HG02840 (cell line): Measurements from ENCODE around the gene GFOD1.

ENCODE experiments used
- ATAC-seq: cut with Tn5 transposase; IDR thresholded peaks from one replicate; pipeline ENCODE4 v1.9.1; 2021; ENCODE audit warnings: mild to moderate bottlenecking, moderate library complexity, moderate number of reproducible peaks; ENCODE audit not compliant: unreplicated experiment, low FRiP score

Gene GFOD1

DNA sequence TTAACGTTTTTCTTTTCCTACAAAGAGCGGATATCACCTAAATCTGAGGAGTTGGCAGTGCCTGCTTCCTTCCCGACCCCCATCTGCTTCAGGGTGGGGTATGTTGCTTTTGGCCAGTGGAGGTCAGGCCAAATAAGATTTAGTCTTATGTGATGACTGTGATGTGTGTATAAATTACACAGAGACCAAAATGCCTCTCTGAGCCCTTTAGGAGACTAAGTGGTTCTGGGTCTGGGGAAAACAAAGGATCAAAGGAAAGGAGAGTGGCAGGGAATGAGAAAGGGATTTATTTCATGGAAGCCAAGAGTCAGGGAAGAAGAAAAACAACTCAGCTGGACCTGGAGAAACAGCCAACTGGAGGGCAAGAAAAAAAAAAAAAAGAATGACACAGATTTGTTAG is 120.0 kb downstream of the GFOD1 start:
- no peak for ATAC-seq

DNA sequence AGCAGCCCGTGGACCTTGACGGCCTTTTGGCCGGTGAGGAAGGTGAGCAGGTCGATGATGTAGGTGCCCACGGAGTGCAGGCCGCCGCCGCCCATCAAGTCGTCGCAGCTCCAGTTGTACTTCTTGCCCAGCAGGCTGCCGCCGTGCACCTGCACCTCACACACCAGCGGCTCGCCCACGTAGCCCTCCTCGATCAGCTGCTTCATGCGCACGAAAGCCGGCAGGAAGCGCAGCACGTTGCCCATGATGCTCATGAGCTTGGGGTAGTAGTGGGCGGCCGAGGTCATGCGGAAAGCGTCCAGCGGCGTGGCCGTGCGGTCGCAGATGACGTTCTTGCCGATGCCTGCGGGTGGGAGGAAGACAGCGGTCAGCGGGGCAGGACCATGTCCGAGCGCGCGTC is 122.1 kb downstream of the GFOD1 start:
- no peak for ATAC-seq

DNA sequence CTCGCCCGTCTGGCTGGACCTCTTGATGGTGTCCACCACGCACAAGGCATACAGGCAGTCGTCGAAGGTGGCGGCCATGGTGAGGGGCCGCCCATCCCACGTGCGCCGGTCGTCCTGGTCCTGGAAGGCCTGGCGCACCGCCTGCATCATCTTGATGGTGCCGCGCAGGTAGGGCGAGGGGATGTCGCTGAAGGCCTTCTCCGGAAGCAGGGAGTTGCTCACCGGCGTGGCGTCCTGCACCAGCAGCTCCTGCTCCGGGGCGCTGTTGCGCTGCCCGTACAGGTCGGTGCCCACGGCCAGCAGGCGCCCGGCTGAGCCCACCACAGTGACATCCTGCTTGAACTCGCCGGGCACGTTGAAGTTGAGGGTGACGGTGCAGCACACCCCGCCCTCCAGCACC is 122.6 kb downstream of the GFOD1 start:
- no peak for ATAC-seq

DNA sequence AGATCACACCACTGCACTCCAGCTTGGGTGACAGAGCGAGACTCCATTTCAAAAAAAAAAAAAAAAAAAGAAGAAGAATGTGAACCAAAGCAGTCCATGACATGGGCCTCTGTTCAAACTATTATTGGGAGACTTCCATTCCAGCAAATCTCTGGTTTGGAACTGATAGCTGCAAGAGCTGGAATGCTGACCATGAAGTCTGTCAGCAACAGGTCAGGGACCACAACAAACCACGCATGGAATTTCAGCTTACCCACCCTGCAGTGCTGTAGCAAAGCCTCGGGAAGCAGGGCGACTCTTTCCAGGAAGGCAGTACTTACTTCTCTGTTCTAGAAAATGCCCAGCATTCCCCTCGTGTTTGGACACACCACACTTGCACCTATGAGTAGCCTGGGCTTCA is 125.0 kb downstream of the GFOD1 start:
- ATAC-seq: no peak

DNA sequence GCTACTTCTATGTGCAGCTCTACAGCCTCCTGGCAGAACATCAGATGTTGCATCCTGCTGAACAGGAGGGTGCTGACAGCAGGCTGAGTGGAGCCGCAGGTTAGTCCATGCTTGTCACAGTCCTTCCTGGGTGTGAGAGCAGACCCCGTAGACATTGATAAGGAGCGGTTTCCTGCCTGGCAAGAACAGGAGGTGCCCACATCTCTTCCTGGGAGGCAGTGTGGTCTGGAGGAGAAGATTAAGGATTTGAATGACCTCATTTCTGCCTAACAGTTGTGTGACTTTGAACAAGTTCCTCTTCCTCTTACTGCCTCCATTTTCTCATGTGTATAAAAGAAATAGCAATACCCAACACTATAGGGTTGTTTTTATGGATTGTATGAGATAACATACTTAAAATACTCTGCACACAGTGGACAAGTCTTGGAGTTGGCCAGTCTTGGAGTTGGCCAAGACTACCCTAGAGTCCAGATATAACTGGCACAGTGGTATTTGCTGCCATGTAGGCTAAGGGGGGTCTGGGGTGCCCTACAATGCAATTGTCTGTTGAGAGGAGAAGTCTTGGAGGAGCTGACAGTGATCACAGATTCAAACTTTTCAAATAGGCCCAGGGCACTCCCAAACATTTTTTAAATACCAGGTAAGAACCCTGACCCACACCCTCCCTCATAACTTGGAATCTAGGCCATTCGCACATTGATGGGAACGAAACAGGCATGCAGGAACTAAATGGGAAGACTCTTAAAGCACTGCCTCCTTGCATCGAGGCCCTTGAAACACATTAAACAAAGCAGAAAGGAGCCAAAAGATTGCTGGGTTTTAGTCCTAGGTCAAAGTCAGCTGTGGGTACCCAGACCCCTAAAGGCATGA is 126.5 kb downstream of the GFOD1 start:
- no peak for ATAC-seq

DNA sequence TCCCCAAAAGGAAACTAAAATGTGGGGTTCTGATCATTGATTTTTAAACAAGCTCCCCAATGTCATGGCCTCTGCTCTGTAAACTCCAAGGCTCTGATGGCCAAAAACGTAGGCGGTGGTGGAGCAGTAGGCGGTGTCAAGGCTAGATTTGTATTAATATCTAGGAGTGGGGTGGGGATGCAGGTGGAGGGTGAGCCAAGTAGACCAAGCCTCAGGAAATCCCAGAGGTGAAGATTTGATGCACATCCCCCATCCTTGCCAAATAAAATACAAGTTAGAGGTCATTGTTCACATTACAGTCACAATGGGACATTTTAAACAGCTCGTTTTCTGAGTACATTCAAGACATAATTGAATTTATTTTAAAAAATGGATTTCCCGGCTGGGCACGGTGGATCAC is 128.1 kb downstream of the GFOD1 start:
- no peak for ATAC-seq

DNA sequence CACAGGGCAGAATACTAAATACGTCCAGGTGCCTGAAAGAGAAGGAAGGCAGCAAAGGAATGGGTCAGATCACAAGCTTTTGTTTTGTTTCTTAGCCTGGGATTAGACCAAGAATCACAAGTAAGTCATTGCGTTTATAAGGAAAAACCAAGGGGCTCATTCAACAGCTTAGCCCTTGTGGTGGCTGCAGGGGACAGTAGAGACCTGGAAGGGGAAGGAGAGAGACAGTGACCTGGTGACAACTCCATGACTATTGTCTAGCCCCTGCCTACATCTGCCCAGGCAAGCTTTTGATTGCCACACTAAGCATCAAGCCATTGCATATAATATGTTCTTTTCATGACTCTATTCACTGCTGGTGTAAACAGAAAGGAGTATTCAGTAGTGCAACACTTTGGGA is 128.9 kb downstream of the GFOD1 start:
- no peak for ATAC-seq

DNA sequence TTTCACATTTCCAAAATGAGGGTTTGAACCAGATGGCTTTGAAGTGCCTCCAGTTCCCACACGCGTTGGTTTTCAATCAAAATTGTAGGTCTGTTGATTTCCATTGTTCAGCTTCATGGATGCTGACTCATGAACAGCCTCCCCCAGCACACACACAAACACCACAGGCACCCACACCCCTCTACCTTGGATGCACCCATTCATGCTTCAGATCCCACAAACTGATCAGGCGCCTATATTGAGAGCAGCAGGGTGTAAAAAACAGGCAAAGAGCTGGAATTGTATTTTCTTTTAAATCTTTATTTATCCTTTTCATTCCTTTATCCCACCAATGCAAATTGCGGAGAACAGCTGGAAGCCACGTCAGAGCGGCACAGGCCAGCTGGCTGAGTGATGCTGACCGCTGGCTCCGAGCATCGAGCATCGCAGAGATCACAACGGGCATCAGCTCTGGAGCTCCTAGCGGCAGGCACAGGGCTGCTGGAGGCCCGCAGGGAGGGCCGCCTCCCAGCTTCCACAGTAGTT is 129.8 kb downstream of the GFOD1 start:
- no peak for ATAC-seq

DNA sequence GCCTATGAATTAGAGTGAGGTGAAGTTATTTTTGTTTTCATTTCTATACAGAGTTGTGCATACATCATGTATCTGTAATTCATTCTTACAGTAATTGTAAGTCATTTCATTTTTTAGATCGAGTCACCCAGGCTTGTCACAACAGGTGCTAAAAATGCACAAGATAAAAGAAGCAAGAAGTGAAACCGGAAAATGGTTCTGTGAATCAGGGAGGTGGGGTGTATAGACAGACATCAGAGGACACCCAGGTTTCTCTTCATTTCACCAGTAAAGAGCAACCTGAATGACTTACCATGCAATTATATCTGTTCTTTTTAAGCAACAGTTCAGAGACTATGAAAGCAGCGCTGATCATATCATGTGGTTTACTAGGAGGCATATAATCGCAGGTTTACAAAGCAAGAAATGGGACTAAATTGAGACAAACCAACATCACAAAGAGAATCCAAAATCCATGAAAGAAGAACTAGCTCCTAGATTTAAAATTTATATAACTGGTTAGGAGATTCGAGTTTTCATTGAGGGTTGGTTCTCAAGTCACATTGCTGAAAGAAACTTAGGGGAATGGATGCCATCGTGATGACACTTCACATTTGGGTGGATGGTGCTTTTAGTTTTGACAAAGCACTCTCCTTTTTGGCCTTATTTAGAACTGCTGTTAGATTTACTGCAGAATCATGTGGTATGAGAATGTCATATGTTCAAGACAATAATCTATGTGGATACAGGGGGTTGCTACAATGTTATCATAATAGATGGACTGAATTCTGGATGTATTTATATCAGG is 131.2 kb downstream of the GFOD1 start:
- peak; percentile 91 for ATAC-seq

DNA sequence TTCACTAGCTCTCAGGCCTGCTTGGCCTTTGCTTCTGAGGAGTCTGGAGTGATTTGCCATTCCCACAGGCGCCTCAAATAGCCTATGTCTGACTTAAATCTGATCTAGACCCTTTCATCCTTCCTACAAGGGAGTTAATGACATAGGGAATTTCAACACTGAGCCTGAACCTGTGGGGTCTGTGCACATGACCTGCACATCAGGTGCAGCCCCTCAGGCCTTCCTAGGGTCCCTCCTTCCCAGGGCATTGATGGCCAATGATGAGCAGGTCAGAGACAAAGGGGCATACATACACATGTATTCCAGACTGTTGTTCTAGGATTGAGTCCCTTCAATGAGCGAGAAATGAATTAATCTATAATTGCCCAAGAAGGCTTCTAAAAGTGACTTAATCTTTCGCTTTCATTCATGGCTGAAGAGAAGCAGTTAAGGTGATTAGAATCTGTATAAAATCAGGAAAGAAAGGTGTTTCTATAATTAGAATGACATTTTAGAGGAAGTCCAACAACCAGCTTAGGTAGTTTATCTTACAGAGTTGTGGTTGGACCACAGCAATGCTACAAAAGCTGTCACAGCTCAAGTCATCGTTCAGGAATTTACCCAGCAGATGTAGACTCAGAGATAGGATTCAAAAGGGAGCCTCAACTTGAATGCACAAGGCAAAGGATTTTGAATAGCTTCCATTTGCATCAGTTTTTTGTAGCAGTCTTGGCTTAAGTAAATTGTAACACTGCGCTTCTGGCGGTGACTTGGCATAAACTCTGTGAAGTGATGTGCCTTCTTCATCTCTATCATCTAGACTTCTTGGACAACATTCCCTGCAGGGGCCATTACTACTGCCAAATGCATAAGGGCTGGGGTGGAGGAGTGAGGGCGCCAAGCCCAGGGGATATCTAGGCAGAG is 132.1 kb downstream of the GFOD1 start:
- ATAC-seq: no peak

DNA sequence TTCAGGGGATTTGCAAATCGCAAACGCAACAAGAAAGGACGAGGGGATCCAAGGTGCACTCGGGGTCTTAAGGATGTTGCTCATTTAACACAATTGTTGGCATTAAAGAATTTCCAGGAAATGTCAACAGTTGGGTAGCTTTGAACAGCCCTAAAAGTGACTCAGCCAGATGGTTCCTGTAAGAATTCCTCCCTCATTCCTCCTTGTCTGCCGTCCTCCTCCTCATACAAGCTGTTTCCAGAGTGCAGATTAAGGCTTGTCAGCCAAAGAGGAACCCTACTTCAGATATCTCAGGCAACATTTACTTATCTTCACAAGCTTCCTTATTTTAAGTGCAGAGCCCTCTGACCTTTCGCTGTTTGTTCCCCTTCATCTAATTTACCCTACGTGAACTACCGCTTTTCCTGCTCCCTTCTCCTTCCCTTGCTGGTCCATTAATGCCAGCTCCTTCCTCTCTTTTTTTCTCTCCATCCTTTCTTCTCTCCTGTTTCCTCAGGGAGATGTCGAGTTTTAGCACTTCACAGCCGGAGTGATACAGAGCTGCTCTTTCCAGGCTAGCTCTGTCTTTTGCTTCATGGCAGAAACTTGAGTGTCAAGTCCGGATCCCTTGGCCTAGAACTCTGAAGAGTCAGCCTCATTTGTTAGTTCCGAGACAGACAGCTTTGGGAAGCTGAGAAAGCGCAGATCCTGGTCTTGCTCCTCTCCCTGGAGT is 132.9 kb downstream of the GFOD1 start:
- no peak for ATAC-seq

DNA sequence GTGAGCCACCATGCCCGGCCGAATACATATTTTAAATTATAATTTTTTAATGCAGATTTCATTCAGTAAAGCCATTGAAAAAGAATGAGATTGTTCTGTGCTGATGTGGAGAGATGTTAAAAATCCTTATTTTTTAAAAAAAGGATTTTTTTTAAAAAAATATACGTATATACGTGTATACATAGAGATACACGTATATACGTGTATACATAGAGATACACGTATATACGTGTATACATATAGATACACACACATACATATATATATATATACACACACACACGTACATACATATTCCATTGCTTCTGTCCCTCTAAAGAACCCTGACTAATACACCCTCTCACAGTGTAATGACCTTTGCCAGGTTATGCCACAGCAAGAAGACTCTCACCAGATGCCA is 135.2 kb downstream of the GFOD1 start:
- no peak for ATAC-seq

DNA sequence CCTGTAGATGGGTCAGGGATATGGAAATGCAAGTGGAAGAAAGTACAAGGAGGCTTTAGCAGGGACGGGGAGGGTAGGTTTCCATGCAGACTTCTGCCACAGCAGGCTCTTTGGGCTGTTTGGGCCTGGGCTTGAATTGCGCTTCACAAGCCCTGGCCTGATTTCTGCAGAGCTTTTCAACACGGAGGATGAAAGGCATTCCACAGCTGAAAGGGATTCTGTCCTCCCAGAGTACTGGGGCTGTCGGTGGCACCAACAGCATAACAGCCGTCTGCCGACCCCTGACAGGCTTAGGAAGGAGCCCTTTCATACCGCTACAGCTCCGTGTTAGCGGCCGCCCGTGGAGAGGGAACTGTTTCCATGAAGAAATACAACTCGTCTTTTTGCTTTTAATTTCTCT is 136.1 kb downstream of the GFOD1 start:
- no peak for ATAC-seq

DNA sequence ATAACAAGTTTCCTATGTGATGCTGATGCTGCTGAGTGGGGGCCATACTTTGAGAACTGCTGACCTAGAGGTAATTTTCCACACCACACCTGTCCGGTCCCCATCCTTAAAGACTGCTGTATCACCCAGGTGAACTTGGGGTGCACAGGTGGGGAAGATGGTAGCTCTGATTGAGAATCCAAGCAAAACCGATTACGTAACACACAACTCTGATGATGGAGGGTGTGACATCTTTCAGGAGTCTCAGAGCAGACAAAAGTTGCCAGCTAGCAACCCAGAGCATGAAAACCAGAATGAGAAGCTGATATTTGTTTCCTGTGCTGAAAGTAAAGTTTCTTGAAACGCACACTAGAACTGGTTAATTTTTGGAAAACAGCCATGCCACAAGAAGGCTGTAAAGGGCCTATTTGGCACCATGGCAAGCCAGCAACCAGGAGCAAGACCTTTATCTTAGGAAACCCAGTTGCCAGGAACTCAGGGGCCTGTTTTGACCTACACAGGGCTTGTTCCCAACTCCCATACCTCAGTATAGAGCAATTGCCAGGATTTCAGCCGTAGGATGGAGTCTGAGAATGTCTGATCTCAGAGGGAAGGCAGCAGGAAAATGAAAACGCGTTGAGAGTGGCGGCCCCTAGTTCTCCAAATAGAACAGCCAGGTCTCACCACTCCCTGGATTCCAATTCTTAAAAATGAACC is 137.4 kb downstream of the GFOD1 start:
- no peak for ATAC-seq

DNA sequence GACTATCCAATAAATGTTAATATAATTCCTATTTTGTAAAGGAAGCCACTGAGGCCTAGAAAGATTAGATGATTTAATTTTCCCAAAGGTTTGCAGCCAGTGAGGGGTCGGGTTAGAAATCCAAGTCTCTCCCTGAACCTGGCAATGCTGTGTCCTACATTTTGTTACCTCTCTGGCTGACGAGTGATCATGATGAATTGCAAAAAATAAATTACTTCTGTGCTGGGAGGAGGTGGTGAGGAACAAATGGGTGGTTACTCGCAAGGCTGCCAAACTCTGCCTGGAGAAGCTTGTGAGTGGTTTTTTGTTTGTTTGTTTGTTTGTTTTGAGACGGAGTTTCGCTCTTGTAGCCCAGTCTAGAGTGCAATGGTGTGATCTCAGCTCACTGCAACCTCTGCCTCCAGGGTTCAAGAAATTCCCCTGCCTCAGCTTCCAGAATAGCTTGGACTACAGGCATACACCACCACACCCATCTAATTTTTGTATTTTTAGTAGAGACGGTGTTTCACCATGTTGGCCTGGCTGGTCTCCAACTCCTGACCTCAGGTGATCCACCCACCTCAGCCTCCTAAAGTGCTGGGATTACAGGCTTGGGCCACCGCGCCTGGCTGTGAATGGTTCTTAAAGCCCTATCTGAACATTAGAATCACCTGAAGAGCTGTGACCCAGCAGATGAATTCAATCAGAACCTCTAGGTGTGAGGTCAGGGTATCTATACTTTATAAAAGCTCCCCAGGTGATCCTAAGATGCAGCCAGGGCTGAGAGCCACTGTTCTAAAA is 138.9 kb downstream of the GFOD1 start:
- ATAC-seq: no peak

DNA sequence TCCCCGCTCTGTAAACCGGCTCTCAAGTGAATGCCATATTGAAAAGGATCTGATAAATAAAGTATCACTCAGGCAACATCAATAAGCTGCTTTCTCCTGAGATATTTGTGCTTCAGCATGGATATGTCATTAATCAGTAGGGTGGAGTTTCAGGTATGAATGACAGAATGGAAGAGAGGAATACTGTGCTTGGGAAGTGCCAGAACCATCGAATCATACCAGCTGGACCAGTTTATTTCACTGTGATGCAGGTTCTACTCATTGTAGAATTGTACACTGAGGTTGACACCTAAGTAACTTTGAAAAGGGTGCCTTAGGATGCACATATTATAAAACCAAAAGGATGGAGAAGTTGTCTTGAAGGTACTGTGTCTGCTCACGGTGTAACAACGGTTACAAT is 141.2 kb downstream of the GFOD1 start:
- ATAC-seq: no peak

DNA sequence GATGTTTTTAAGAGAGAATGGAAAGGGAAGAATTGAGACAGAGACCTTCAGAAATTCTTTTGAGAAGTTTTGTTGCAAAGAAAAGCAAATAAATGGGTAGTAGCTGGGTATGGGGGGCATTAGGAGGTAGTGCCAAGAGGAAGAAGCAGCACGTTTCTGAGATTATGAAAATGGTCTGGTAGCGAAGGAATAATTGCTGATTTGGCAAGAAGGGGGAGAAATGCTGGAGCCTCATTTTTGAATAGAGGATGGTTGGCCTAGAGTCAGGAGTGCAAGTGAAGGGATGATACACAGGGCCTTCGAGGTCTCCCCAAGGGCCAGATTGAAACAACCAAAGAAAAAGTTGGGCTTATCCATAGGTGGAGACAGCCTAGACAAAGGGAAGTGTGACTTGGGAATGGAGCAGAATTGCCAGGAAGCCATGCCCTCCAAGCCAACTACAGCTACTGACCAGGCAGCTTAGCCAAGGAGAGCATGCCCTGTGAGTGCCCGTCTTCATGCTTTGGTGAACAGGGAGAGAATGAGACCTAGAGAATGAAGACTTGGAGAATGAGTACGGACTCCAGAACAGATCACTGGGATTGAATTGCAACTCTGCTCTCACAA is 144.9 kb downstream of the GFOD1 start:
- no peak for ATAC-seq
